Testis (tissue), 3 donors: Measurements from ENCODE around the gene MAPK8IP3. TPM values are rescaled to one million over a fixed set of nuclear protein-coding genes. Genes with fewer than 3 reads are reported as not detected.

Experiments
- DNase-seq: peaks from one replicate; pipeline ENCODE4 v3.0.0-alpha.2; 2019
- H3K27ac ChIP-seq, 2 donors: fragments of 200-600 bp; sonication (generic); one replicate each; pipeline ENCODE4 v1.5.1; 2019
- H3K27me3 ChIP-seq: fragments of 200-600 bp; sonication (generic); one replicate; pipeline ENCODE4 v1.5.1; 2019
- H3K36me3 ChIP-seq: fragments of 200-600 bp; sonication (generic); one replicate; pipeline ENCODE4 v1.5.1; 2017; ENCODE audit warnings: low read depth; ENCODE audit errors: missing control alignments
- H3K4me1 ChIP-seq: fragments of 200-600 bp; sonication (generic); one replicate; pipeline ENCODE4 v1.5.1; 2019
- H3K4me3 ChIP-seq, 2 donors: fragments of 200-600 bp; sonication (generic); one replicate each; pipeline ENCODE4 v1.5.1; 2017 to 2019
- H3K9me3 ChIP-seq: fragments of 200-600 bp; sonication (generic); one replicate; pipeline ENCODE4 v1.5.1; 2017
- CTCF ChIP-seq, 3 experiments: fragments of 450-650 bp in 2 of 3; fragments of 200-600 bp in 1 of 3; sonication (generic) in 1 of 3; IDR thresholded peaks; one replicate each; pipeline ENCODE4 v1.5.1; 2016 to 2019; ENCODE audit warnings: antibody characterized with exemption in 3 of 3, mild to moderate bottlenecking in 2 of 3, moderate library complexity in 1 of 3
- POLR2A ChIP-seq: fragments of 450-650 bp; IDR thresholded peaks from one replicate; pipeline ENCODE4 v1.6.1; 2017; ENCODE audit warnings: antibody characterized with exemption, mild to moderate bottlenecking, moderate library complexity
- WGBS, 2 donors: methylation state at CpG; one replicate each; pipeline ENCODE4 v1.1.5; 2018; 5-methylcytosine and 5-hydroxymethylcytosine counted together
- intact Hi-C: fragments of 100-400 bp; cut with DNase I; formaldehyde crosslinking; loops from one replicate; pipeline ENCODE4 v1.15.1; 2023; ENCODE audit warnings: low total_unique reads
- polyA plus RNA-seq: library from polyadenylated mRNA; stranded (reverse); fragments of 350-450 nt; fragmentation: Illumina TruSeq; extraction: RNeasy Lipid Tissue Mini Kit (QIAGEN cat#74804); gene quantifications from one replicate; pipeline ENCODE4 v1.2.3, GENCODE V29; 2014; ENCODE audit warnings: low read depth, low replicate concordance; ENCODE audit not compliant: insufficient read depth
- total RNA-seq, 2 donors: library from RNA; depleted of rRNA; stranded (reverse); fragments of >200 nt; gene quantifications; one replicate each; pipeline ENCODE4 v1.2.3, GENCODE V29; 2016

MAPK8IP3 gene
- total and polyA plus RNA-seq, 3 donors from 2014 or later: 52.7 to 154 (median 128) TPM

- H3K36me3 ChIP-seq: no peaks in the 10 kb centered on the region
- peaks cover 21% of the 10 kb centered on the region for H3K4me1 ChIP-seq
- no peak overlapping the region for H3K4me3 ChIP-seq
- TF ChIP-seq POLR2A: no peak
- TF ChIP-seq CTCF (IDR thresholded peaks at IDR 0.05): no peak
- peak overlapping the region in 1 of 2 donors; percentile 87 for H3K27ac ChIP-seq
- H3K9me3 ChIP-seq: no peaks in the 10 kb centered on the region
- DNase-seq: no peak
- 77 to 83% methylated on average over 11 to 21 of the region's 26 CpGs for WGBS, 2 donors
- no peaks in the 10 kb centered on the region for H3K27me3 ChIP-seq
- intact Hi-C loops: no loop called here
These were observed 62.9 kb downstream of the MAPK8IP3 start for GRCh38 chr16:1768767-1769401.

- no peaks in the 10 kb centered on the region for H3K27me3 ChIP-seq
- WGBS, 2 donors: 26 to 74% methylated on average over 6 to 27 of the region's 27 CpGs
- intact Hi-C loops: no loop called here
- no peaks in the 10 kb centered on the region for H3K9me3 ChIP-seq
- peak overlapping the region in 1 of 2 donors; percentile 86 for H3K4me3 ChIP-seq
- peaks cover 27% of the 10 kb centered on the region for H3K4me1 ChIP-seq
- no peak for DNase-seq
- H3K36me3 ChIP-seq: no peaks in the 10 kb centered on the region
- peak overlapping the region; percentile 72 to 87 for H3K27ac ChIP-seq
- no peak for TF ChIP-seq CTCF (IDR thresholded peaks at IDR 0.05)
- TF ChIP-seq POLR2A: no peak
These were observed 63.7 kb downstream of the MAPK8IP3 start for GRCh38 chr16:1769402-1770300.

GRCh38 chr16:1770328-1771187 lies 64.6 kb downstream of the MAPK8IP3 start:
- Histone ChIP-seq H3K4me1 (peaks cover 27% of the 10 kb centered on the region), H3K36me3 (no peaks in the 10 kb centered on the region), H3K9me3 (no peaks in the 10 kb centered on the region), H3K4me3 (peak overlapping the region; percentile 86), H3K27ac (peak overlapping the region; percentile 72 to 87), H3K27me3 (no peaks in the 10 kb centered on the region)
- 3% methylated on average over 27 to 58 of the region's 81 CpGs for WGBS, 2 donors
- intact Hi-C loops: no loop called here
- TF ChIP-seq CTCF (IDR thresholded peaks at IDR 0.05) (no peak), POLR2A (no peak)
- peak; percentile 62 for DNase-seq

GRCh38 chr16:1771188-1771863 lies 65.3 kb downstream of the MAPK8IP3 start, which contains the start of gene NME3:
TSS of gene NME3 (minus strand) at chr16:1771543. CDS start at chr16:1771534, 9 bp downstream.
- Histone ChIP-seq H3K4me1 (peaks cover 27% of the 10 kb centered on the region), H3K36me3 (no peaks in the 10 kb centered on the region), H3K27ac (peak within 1 kb of the TSS; percentile 73 to 87)

More at GRCh38 chr16:1771188-1771863, 65.3 kb downstream of the MAPK8IP3 start, which contains the start of gene NME3:
- no peak for TF ChIP-seq POLR2A
- no peak for TF ChIP-seq CTCF (IDR thresholded peaks at IDR 0.05)
- DNase-seq: peak; percentile 88
- no peaks in the 10 kb centered on the region for H3K27me3 ChIP-seq
- 0 to 1% methylated on average over 11 to 67 of the region's 79 CpGs for WGBS, 2 donors
- peak within 1 kb of the TSS; percentile 86 for H3K4me3 ChIP-seq
- no peaks in the 10 kb centered on the region for H3K9me3 ChIP-seq
- intact Hi-C loops: no loop called here
